RPMI8226 (cell line): Measurements from ENCODE around the gene MEG3.
A peak's percentile ranks its signal among the peaks of the same experiment; 100 is the strongest.
"Not testable (repeated sequence)": the region's sequence is repeated elsewhere in the genome, so short reads cannot be mapped to it uniquely, and the experiment has no call there.

Experiments used
- DNase-seq: peaks from one replicate; pipeline ENCODE4 v3.0.0-alpha.2; 2015

MEG3 gene

DNA sequence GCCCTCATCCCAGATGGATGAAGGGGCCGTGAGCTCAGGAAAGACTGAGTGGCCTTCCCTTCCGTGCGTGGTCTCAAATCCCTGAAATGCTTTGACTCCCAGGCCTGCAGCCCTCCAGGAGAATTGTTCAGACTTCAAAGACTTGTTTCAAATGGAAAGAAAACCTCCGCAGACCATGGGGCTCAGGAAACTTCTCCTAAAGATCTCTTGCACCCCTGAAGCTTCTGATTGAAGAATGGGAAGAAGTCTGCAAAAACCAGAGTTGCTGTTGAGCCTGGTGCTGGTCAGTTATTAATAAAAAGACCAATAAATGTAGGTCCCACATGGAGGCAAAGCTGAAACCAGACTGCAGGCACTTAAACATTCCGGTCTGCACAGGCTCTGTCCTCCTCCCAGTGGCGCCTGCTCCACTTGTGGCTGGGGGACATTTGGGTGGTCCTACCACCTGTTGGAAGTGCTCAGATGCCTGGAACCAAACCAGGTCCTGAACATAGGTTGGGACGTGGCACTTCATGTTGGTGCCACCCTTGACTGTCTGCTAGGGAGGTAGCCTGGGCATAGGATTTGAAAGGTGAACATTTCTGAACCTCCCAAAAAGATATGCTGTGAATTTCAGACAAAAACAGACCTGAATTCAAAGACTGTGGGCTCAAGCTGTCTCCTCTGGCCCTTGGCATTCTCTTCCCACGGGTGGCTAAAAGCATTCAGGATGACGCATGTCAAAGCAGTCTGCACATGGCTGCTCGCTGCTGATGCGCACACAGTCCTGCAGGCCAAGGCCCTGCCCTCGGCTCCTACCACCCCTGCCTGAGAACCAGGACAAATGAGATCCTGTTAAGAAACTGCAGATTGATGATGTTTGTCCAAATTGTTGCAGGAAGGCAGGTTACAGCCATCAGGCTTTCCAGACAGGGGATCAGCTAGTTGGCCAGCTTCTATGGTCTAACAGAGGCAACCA is 36.2 kb upstream of the MEG3 start:
- no peak for DNase-seq

DNA sequence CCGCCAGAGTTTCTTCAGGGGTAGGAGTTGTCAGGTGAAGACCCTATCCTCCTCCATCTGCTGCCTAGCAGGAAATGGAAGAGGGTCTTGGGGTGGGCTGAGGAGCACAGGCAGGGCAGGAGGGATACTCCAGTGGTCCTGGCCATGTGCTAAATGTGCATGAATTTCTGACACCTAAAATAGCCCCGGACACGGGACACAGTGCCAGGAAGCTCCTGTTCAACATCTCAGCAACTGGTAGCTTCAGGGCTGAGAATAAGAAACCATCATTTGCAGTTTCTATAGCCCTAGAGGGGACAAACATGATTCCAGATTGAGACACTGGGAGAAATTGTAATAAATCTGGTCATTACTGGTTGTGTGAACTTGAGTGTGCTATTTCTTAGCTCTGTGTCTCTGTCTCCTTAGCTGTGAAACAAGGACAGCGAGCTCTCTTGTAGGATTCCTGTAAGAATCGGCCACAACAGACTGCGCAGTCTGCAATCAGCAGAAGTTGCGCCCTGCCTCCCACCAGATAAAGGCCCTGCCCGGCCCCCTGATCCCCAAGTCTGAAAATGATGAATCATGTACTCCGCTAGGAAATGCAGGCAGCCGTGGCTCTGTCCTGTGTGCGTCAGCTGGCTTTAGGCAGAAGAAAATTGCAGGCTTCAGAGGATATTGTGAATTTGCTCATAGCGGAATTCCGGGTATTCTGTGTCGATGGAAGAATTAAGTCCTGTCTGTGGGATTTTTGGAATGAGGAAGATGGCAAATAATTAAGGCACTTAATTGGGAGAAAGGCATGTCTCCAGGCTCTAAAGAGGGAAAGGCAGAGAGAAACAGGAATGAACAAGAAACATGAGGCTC is 35.2 kb upstream of the MEG3 start:
- DNase-seq: no peak

DNA sequence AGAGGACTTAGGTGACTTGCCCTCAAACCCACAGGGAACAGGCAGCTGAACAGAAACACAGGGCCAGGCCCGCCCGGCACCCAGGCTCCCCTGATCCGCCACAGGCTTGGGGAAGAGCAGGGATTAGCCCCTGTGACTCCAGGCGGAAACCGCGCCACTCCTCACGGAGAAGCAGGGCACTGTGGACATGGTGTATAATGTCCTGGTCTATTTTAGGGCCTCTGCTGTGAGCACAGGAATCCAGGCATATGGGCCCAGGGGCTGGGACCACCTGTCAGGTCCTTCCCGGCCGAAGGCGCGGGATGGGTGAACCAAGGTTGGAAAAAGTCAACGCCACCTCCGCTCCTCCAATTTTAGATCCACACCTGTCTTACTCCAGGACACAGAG is 34.6 kb upstream of the MEG3 start:
- no peak for DNase-seq

DNA sequence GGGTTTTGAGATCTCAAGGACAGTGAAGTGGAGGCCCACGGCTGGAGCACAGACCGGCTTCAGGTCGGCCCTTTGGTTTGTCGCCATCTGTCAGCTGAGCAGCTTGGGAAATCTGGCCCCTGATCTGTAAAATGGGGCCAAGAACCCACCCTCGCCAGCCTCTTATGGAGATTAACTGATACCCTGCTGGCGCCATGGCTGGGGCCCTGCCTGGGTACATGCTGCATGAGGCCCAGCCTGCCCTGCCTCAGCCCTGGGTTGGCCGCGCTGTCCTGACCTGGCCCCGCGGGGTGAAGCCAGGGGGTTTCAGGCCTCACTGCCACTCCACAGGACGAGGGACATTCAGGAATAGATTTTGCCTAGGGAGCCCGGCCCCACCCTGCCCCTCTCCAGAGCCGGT is 33.9 kb upstream of the MEG3 start:
- no peak for DNase-seq

DNA sequence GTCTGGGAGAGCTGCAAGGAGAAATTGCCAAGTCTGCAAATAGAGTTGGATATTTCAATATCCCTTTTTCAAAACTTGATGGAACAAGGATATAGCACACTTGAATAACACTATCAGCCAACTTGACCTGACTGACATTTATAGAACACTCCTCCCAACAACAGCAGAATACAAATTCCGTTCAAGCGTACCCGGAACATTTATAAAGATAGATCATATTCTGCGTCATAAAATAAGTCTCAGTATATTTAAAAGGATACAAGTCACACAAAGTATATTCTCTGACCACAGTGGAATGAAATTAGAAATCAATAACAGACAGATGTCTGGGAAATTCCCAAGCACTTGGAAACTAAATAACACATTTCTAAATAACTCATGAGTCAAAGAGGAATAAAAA is 29.0 kb upstream of the MEG3 start:
- no peak for DNase-seq

DNA sequence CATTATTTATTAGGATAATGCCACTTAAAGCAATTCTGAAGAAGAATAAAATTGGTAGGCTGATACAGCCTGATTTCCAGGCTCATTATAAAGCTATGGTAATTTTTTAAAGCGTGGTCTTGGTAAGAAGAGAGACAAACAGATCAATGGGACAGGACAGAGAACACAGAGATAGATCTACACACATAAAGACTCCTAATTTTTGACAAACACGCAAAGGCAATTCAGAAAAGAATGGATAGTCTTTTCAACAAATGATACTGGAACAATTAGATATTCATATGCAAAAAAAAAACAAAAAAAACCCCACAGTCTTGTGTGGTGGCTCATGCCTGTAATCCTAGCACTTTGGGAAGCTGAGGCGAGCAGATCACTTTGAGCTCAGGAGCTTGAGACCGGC is 25.9 kb upstream of the MEG3 start:
- no peak for DNase-seq

DNA sequence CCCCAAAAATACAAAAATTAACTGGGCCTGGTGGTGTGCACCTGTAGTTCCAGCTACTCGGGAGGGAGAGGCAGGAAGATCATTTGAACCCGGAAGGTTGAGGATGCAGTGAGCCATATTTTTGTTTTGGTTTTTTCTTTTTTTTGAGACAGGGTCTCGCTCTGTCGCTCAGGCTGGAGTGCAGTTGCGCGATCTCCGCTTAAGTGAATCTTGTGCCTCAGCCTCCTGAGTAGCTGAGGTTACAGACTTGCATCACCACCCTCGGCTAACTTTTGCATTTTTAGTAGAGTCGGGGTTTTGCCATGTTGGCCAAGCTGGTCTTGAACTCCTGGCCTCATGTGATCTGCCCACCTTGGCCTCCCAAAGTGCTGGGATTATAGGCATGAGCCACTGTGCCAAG is 24.5 kb upstream of the MEG3 start:
- DNase-seq: not testable (repeated sequence)

DNA sequence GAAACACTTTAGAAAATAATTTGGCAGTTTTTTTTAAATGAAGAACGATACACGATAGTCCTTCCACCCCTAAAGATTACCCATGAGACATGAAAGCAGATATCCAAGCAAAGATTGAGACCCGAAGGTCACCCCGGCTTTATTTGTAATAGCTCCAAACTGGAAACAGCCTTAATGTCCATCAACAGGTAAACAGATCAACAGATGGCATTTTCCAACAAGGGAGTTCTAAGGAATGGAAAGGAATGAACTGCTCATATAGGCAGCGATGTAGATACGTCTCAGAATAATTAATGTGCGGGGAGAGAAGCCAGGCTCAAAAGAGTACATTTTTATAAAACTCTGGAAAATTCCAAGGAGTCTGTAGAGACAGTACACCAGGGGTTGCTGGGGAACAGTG is 23.7 kb upstream of the MEG3 start:
- DNase-seq: no peak

DNA sequence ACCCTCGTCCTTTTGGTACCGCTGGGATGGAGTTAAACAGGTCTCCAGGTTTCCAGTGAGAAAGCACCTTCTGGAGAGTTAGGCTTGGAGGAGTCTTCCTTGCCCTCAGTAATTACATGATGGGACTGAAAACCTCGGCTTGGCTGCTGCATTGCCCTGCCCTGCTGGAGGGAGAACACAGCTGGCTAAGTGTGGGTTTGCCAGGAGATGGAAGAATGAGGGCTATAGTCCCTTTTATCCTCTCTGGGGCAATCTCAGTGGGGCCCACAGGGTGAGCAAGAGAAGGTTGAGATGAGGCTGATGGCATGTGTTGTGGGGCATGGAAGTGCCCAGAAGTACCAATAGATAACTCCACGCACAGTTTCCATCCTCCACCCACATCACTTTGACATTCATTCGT is 23.2 kb upstream of the MEG3 start:
- no peak for DNase-seq

DNA sequence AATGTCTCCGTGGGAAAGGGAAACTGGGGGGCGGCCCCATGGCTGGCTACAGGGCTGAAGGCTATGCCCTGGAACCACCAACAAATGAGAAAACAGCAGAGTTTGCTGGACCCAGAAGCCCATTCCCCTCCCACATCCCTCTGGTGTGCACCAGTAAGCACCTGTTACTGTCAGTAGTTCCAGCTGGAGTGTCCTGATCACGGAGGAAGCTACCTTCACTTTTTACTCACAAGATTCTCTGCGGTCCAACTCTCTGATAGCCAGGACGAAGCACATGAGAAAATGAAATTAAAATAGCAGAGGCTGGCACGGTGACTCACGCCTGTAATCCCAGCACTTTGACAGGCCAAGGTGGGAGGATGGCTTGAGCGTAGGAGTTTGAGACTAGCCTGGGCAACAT is 22.7 kb upstream of the MEG3 start:
- peak; percentile 23 for DNase-seq

DNA sequence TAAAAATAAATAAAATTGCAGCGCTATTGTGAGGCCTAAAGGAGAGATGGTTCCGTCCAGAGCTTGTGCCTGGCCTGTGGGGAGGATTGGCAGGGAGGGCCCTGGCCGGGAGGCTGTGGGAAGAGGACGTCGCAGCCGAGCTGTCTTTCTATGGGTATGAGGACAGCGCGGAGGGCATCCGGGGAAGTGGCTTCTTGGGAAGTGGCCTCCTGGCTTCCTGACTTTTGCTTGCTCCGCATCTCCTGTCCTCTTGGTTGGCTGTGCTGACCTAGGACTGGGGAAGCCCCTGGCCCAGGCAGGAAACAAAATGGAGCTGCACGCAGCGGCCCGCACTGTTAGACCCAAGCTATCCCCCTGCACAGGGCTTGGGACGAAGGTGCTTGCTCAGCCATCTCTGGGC is 22.2 kb upstream of the MEG3 start:
- DNase-seq: no peak

DNA sequence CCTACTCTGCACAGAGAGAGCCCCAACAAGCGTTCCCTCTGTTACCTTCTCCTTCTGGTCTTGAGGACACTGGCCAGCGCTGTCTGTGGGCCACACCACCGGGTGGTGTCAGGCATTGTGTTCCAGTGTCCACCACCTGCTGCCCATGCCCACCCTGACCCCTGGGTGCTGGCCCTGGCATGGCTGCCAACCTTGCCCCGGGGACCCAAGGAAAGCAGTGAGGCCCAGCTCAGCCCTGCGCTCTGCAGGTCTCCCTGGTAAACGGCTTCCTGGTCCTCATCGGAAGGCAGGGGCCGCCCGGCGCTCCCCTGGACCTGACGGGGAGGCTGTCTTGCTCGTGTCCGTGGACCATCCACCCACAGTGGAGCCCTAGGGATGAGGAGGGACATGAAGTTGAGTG is 21.8 kb upstream of the MEG3 start:
- DNase-seq: no peak

DNA sequence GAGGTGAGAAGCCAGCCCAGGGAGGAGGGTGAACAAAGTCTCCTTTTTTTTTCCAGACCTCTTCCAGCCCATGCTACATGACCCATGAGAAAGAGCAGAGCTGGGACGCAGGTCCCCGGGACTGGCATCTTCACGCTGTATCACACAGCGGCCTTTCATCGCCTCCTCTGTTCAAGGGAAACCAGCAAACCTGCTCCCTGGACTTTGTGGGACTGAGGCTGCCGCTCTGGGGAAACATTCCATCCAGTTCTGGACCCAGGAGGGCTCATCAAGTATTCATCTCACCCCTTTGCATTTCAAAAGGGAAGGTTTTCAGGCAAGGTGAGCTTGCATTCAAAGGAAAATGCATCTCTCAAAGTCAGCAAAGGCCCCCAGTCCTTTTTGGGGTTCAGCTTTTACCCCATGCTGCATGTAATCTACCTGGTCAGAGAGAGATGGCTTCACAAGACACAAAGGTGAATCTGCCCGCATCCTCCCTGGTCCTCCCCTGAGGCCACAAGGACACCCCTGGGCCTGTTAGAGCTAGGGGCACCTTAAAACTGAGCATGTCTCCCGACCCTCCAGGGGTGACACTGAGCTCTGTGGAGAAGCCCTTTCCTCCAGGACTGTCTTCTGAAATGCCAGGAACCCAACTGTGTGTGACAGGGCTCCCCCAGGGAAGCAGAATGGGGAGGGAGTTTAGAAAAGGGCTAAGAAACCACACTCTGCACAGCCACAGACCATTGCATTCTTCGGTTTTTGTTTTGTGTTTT is 21.2 kb upstream of the MEG3 start:
- DNase-seq: no peak

DNA sequence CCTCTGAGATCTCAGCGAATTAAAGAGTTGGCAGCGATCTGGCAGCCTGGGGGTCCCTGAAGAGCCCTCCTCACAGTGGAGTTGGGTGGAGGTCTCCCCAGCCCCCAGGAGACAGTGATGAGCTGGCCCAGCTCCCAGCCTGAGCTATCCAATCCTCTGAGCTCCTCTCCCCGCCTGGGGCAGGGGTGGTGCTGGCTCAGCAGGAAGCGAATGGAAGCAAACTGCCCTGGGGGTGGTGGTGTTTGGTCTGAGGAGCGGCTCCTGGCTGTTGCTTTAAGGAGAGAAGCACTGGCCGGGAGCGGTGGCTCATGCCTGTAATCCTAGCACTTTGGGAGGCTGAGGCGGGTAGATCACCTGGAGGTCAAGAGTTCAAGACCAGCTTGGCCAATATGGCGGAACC is 19.5 kb upstream of the MEG3 start:
- no peak for DNase-seq

DNA sequence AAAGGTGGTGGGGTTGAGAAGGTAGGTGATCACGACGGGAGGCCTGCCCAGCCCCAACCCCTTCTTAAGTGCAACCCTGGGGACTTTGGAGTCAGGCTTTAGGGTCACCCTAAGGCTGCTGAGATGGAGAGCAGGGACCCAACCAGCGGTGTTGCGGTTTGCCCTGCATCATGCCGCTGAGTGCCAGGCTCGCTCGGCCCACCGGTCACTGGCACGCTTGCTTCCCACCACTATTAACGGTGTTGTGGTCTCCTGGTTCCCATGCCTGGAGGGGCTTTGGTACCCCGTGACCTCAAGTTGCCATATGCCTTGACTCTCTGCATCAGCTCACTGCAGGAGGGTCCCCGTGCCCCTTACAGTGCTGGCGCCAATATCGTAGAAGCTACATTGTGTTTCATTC is 18.4 kb upstream of the MEG3 start:
- DNase-seq: no peak

DNA sequence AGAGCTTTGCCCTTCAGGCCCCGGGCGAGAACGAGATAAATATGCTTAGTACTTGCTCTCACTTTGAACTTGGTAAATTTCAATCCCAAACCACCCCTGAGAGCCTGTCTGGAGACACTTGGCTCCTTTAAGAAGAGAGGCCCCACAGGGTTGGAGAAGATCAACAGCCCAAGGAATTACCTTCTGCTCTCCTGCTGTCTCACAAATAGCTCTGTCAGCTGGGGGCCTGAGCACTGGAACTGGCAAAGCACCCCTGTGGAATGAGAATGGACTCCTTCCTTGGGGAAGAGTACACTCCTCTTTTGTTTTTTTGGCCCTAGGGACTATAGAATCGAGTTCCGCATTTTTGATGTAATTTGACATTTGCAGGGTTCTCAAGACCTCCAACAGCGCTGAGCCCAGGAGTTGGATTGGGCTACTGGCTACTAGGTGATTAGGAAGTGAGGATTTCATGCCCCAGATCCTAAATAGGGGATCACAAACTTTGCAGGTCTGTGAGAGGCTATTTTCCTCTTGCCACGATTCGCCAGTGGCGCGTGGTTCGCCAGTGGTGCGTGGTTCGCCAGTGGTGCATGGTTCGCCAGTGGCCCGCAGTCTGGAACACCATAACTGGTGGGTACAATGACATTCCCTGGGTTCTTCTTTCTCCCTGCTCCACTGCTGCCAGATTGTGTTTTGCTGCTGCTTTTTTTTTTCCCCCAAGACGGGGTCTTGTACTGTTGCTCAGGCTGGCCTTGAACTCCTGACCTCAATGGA is 17.8 kb upstream of the MEG3 start:
- DNase-seq: no peak

DNA sequence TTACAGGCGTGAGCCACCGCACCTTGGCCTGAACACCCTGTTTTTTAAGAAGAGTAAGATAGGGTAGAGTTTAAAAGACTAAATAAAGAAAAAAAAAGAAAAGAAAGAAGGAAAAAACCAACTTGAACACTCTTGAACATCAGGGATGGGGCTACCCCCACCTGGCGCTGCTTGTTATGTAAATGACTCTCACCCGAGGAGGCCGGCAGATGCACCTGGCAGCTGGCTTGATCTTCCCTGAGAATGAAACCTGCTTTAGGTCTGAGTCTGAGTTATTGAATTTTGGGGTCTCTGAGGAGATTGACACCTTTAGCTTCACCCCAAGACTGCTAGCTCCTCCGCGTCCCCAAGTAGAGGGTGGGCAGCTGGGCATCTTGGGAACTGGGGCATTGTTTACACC is 15.5 kb upstream of the MEG3 start:
- DNase-seq: peak; percentile 77

DNA sequence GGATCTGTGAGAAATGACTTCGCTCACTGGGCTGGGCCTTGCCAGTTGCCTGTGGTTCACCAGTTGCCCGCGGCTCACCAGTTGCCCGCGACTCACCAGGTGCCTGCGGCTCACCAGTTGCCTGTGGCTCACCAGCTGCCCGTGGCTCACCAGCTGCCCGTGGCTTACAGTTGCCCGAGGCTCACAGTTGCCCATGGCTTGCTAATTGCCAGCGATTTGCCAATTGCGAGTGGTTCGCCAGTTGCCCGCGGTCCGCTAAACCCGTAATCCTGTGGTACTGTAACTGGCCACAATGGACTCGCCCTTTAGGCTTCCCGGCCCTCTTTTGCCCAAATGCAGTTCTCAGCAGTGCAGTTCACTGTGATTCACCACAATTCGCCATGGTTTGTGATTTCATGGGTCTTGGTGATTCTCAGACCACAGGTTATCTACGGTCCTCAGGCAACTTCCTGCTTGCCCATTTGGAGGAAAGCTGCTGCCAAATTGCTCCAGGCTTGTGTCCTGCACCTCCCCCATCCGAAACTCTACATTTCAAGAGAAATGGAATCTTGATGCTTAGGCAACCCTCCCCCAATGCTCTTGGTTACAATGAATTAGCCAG is 15.0 kb upstream of the MEG3 start:
- DNase-seq: peak; percentile 88

DNA sequence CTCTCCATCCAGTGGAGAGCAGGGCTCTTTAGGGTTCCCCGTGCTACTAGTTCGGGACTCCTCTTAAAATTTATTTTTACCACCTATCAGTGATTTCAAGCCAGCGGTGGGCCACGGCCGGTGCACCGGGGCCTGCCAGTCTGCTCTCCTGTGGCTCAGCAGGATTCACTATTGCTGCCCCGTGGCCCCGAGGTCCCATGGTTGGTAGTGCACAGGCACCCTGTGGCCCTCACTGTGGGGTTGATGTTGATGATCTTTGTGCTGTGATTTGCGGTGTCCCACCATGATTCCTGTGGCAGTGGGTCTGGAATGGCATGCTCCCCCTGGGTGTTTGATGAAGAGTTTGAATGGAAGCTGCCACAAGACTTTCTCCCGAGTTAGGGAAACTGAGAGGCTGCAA is 12.6 kb upstream of the MEG3 start:
- no peak for DNase-seq

DNA sequence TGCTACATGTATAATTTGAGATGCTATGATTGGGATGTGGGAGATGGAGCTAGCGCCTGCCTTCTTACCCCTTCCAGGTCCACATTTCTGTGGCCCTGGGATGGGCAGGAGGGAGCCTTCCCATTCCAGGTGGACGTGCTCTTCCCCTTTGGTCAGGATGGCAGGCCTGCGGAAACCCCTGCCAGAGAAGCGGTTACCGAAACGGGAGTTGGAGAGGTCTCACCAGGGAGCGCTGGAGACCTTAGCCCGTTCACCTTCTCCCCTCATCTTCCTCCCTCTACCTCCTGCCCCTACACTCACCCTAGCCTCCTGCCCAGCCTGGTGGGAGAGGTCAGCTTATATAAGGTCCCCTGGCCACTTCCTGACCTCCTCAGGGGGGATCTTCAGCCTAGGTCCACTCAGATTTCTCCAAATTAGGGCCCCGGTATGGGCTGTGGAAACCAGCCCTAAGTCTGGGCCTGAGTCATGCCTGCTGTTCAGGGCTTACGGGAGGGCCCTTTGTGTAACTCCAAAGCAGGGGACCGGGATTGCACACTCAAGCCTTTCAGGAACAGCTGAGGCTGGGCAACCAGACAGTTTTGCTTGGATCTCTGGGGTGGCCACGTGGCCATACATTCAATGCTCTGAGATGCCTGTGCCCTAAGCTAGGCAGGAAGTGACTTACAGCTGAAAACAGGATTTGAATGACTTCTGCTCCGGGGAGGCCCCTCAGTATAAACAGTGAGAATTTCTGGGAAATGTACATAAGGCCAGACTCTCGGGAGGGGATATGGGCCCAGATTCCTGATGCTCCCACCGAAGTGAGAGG is 10.2 kb upstream of the MEG3 start:
- no peak for DNase-seq

DNA sequence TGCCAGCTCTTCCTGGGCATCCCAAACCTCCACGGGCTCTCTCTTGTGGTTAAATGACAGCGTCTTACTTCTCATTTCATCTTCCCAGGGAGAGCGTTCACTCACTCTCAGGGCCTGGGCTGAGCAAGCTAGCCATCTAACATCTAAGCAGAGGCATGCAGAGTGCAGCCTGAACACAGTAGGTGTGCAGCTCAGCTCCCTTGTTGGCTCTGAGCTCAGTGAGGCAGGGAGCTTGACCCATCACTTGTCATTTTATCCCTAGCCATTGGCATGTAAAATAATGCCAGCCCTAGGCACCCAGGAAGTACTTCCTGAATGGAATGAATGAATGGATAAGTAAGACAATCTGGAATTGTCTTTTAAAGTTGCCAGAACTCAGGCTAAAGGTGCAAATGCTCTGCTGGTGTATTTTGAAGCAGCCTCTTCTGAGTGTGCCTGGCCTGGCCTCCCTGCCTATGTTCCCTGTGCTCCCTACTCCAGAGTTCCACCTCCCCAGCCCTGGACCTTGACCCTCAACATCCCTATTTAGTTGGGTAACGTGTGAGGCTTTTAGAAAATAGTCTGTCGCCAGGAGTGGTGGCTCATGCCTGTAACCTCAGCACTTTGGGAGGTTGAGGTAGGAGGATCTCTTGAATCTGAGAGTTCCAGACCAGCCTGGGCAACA is 9.5 kb upstream of the MEG3 start:
- DNase-seq: no peak
